Measurements from ENCODE around the gene FTO.
"Not testable (repeated sequence)": the region's sequence is repeated elsewhere in the genome, so short reads cannot be mapped to it uniquely, and the experiment has no call there.

Gene FTO

DNA sequence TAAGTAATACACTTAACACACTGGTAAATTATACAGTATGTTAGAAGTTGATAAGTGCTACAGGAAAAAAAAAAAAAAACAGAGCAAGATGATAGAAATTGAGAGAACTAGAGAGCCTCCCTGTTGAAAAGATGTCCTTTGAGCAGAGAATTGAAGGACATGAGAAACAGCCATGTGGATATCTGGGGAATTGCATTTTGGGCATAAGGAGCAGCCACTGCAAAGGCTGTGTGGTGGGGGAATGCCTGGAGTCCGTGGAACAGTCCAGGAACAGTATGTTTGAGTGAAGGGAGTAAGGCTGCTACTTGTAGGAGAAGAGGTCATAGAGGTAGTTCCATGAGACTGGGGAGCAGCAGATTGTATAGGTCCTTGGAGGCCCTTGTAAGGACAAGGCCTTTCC is 178.4 kb downstream of the FTO start:
- no peak overlapping the region for H3K4me3 ChIP-seq
- H3K27ac ChIP-seq, result no peak overlapping the region

GRCh38 chr16:53884748-53885147 is 180.8 kb downstream of the FTO start:
- H3K4me3 ChIP-seq, result no peak overlapping the region
- H3K27ac ChIP-seq, result no peak overlapping the region

DNA sequence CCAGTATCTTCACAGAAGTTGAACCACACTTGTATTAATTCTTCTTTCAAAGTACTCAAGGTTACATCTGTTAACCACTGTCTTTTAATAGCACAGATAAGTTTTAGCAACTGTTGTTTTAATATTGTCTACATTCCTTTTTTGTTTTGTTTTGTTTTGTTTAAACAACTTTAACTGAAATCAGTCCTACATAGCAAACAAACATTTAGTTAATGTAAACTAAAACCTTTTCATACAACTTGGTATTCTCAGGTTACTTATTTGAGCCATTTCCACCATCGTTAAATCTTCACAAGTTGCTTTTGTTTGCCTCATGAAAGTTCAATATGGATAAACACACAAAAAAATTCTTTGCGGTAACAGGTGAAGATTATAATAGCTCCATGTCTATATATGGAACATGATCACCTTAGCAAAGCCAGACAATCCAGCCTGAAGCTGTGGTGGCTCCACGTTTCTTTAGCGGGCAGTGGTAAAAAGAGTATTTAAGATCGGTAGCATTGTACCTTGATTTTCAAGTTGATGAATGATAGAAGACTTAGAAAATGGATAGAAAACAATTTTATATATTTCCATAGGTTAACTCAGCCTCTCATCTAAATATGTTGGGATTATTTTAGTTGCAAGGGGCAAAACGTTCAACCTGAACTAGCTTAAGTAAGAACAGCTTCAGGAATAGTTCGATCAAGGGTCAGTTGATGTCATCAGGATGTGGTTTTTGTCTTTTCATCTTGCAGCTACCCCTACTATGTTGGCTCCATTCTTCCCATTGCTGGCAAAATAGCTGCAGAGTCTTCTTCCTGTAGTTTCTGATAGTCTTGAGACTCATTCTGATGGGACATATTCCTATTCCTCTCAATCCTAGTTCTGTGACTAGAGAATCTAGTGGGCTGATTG is 182.8 kb downstream of the FTO start:
- H3K4me3 ChIP-seq, result no peak overlapping the region
- no peak overlapping the region for H3K27ac ChIP-seq

GRCh38 chr16:53888222-53888621 is 184.3 kb downstream of the FTO start:
- H3K27ac ChIP-seq, result no peak overlapping the region
- H3K4me3 ChIP-seq, result no peak overlapping the region

- not testable (repeated sequence) for H3K4me3 ChIP-seq, H3K27ac ChIP-seq
Observed at GRCh38 chr16:53890877-53891276, 186.9 kb downstream of the FTO start.

- Histone ChIP-seq H3K4me3 (no peak overlapping the region), H3K27ac (no peak overlapping the region)
Observed at GRCh38 chr16:53891409-53892139, 187.6 kb downstream of the FTO start.

DNA sequence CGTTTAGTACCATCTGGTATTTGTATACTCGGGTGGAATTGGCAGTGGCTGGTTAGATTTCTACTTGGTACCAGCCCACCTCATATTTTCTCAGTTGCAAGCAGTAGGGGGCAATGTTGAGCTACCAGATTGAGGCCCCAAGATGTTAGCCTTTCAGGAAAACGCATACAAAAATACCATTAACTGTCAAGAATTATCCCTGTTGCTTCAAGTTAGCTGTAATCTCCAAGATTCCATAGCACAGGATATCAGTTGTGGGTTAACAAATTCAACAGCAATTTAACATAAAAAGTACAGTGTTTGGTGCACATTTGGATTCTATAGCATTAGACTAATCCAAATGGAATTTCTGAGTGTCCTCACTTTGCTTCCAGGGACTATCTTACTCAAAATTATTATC is 188.2 kb downstream of the FTO start:
- Histone ChIP-seq H3K27ac (peak overlapping the region in 1 of 21 experiments; percentile 29), H3K4me3 (no peak overlapping the region)

- H3K27ac ChIP-seq, result no peak overlapping the region
Observed at GRCh38 chr16:53893731-53894435, 189.9 kb downstream of the FTO start.

GRCh38 chr16:53894686-53895085 is 190.7 kb downstream of the FTO start:
- no peak overlapping the region for H3K27ac ChIP-seq
- no peak overlapping the region for H3K4me3 ChIP-seq

More at GRCh38 chr16:53893731-53894435, 189.9 kb downstream of the FTO start:
- H3K4me3 ChIP-seq, result no peak overlapping the region

DNA sequence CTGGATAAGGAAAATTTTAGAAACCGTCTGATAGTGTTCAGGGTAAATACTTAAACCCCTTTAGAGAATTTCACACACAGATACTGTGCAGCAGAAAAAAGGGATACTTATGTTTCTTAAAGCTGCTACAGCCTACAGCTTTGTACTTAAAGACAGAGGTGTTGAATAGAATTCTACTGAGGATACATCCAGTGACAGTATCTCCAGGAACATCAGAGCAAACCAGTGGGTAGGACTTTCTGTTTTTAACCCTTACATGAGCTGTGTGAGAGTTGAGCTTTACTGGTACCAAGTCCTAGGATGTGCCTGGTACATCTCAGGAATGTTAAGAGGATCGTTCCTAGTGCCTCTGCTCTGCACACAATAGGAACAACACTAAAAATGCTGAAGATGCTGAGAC is 191.5 kb downstream of the FTO start:
- Histone ChIP-seq H3K4me3 (no peak overlapping the region), H3K27ac (no peak overlapping the region)

DNA sequence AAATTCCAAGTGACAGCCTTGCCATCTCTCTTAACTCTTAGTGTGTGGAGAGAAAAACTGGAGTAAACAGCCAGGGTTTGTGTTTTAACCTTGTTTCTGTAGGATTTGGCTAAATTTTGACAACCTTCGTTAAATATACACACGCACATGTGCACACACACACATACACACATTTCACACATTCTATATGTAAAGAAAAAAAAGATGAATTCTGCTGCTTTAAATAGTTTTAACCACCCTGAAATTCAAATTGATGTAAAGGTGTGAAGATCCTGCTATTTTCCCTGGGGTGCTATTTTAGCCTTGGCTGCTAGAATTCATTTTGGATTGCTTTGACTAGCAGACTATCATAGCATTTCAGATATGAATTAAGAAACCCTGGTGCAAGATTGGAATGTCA is 191.9 kb downstream of the FTO start:
- H3K27ac ChIP-seq, result no peak overlapping the region
- H3K4me3 ChIP-seq, result no peak overlapping the region

DNA sequence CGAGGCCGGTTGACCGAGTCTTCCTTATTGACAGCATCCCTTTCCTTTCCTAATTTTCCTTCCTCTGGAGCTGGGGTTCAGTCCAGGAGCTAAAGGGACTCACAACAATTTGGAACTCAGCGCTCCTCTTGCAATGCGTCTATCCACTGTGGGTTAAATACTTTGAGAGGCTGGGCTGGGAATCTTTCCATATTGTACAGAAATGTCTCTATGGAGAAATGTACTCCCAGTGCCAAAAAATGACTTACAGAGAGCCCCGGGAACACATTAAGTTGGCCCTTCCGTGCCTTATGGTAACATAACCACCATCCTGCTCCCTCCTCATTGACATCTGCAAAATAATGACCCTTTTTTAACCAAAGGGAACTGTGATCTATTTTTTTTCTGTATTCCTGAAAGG is 192.8 kb downstream of the FTO start:
- no peak overlapping the region for H3K27ac ChIP-seq

DNA sequence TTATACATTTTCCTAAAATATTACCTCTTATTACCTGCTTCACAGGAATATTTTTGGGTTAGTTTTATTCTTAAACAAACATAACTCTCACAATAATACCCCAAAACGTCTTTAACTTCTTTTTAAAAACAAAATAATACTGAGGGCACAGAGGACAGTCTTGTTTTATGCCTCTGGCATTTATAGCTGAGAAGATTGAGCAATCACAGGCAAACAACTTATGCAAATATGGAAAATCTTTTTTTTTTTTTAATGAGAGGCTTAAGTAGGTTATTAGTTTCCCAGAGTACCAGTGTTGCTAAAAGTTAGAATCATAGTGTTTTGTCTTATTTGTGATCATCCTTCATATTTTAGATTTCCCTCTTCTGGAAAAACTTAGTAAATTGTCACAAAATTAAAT is 195.0 kb downstream of the FTO start:
- Histone ChIP-seq H3K27ac (peak overlapping the region in 2 of 21 experiments; percentile 10 to 43), H3K4me3 (no peak overlapping the region)

More for the DNA sequence above, 192.8 kb downstream of the FTO start:
- H3K4me3 ChIP-seq, result no peak overlapping the region

DNA sequence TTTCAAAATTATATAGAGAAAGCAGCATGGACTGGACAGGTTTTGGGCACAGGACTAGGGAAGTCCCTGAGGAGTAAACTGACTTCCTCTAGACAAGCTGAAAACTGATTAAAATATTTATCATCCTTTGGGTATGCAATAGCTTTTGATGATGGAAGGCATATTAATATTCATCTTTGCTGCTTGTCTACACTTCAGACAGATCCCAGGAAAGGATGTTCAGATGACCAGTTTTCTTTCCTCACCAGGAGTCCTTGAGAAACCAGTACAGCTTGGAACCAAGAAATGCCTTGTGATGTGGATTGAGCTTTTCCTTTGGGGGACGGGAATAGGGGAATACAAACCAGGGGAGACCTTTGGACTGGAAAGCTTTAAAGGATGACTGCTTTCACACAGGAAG is 195.5 kb downstream of the FTO start:
- H3K4me3 ChIP-seq, result no peak overlapping the region
- H3K27ac ChIP-seq, result peak overlapping the region in 1 of 21 experiments; percentile 43

DNA sequence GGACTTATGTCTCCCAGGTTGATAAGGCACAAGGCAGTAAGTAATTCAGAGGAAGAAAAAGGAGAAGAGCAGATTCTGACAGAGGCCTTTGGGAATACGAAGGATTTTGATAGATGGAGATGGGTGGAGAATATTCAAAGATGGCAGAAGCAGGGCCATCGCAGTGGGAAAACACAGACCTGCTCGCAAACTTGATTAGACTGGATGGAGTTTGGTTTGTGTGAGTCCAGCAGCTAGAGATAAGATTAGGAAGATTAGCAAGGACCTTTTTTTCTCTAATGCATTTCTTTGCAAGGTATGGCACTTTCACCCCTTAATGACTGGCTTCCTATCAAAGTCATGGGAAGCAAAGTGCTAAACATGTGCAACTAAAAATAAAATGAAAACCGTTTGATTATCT is 196.7 kb downstream of the FTO start:
- Histone ChIP-seq H3K4me3 (no peak overlapping the region), H3K27ac (no peak overlapping the region)

DNA sequence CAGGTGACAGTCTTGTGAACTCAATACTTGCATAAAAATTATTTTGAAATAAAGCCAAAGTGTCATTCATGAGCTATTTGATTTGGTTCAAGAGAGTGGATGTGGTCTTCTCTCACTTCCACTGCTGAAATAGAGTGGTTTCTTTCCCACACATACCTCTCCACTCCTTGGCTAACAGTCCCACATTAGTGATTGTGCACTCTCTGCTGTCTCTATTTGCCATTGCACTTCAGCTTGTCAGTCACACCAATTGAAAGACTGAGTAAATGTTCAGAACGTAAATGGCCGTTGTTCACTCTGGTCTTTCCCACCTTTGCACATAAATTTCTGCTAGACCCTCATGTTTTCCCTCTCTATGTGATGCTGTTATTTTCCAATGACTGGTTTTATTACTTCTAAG is 197.5 kb downstream of the FTO start:
- Histone ChIP-seq H3K27ac (no peak overlapping the region), H3K4me3 (no peak overlapping the region)

DNA sequence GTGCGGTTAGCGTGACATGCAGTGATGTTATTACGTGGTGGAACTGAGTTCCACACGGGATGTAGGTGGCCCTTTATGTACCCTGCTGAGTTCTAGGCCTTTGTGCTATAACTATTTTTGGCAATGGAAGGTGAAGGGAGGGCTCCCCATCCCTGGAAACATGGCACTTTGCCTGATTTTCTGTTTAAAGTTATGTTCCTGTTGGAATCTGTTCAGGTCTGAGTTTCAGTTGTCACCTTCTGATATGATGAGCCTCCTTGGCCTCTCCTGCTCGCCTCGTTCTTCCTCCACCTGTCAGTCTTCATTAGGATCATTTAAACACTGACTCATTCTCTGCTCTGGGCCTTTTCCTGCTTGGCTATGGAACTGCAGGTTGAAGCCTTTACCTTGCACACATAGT is 200.6 kb downstream of the FTO start:
- Histone ChIP-seq H3K27ac (no peak overlapping the region), H3K4me3 (no peak overlapping the region)

DNA sequence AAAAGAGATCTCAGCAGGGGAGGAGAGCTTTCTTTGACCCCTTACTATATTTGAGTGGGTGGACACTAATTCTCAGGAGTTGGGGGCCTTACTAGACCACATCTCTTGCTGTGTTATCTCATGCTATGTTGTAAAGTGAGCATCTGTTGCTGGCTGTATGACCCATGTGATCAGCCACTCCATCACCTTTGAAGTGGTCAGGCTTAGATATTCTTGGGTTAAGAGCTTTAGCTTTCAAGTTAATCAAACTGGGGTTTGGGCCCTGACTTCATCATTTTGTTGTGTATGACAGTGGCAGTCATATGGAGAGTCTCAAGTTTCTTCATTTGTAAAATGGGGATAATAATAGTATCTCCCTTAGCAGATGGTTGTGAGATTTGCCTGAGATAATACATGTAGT is 201.1 kb downstream of the FTO start:
- H3K4me3 ChIP-seq, result no peak overlapping the region
- H3K27ac ChIP-seq, result no peak overlapping the region

DNA sequence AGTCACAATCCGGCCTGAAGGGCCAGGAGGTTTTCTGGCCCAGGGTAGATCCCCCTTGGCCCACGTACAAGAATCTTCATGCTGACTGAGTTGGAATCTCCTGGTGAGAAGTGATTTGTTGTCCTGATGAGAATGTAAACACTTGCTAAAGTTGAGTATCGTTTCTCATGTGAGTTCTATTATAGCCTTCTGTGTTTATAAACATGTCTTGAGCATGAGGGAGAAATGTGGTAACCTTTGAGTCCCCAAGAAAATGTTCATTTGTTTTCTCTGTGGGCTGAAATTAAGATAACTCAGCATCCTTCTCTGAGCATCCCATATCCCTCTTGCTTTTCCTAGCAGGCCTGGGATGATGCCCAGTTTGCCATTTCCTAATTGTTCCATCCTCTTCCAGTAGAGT is 204.8 kb downstream of the FTO start:
- Histone ChIP-seq H3K27ac (no peak overlapping the region), H3K4me3 (no peak overlapping the region)

DNA sequence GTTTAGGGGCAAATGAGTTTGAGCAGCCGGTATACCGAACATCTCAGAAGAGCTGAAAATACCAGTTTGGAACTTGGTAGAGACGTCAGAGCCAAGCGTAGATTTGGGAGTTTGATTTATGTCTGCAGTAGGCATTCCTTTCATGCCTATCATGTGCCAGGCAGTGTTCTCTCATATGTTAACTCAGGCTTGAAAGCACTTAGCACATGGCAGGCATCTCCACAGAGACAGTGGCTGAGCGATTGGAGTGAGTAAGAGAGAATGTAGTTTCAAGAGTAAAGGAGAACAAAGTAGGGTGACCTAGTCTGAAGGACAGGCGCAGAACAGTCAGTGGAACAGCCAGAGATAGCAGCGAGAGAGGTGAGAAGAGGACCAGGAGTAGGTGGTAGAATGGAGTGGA is 207.0 kb downstream of the FTO start:
- no peak overlapping the region for H3K4me3 ChIP-seq
- H3K27ac ChIP-seq, result no peak overlapping the region

DNA sequence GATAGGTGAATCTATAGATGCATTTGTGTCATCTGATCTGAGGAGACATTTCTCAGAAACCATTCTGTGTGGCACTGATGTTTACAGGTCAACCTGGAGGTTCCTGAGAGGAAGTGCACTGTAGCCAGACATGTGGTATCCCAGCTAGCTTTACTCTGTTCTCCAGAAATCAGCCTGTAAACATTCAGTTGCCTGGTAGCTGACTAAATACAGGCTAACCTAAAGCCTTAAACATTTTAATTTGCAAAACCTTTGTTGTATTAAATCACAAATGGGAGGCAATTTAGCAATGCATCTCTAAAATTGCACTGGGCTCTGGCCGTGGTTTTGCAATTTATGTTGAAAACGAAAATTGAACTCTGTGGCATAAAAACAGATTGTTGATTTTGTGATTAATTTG is 207.6 kb downstream of the FTO start:
- H3K27ac ChIP-seq, result no peak overlapping the region

More for the DNA sequence above, 207.6 kb downstream of the FTO start:
- H3K4me3 ChIP-seq, result no peak overlapping the region
